GM12892 (cell line): ENCODE data around the gene EPHA4.

ENCODE experiments used
- DNase-seq: peaks from one replicate; pipeline ENCODE4 v3.0.0; 2011; ENCODE audit not compliant: insufficient read length
- FAIRE-seq: peaks from 2 replicates; lab custom pipeline; 2011; peaks lifted over from hg19 to GRCh38; lab: Jason Lieb, UNC
- POLR2A ChIP-seq: IDR thresholded peaks from 2 replicates; pipeline ENCODE4 v1.6.1; 2011; ENCODE audit warnings: low read depth, low read length, control low read depth
- POLR2AphosphoS5 ChIP-seq: IDR thresholded peaks from 2 replicates; pipeline ENCODE4 v1.6.1; 2011; ENCODE audit warnings: low read depth, low read length, control low read depth
- TAF1 ChIP-seq: IDR thresholded peaks from 2 replicates; pipeline ENCODE4 v1.6.1; 2011; ENCODE audit warnings: low read depth, mild to moderate bottlenecking, control low read depth, low read length, borderline replicate concordance

The EPHA4 gene

GRCh38 chr2:221600388-221600787, 28.3 kb upstream of the EPHA4 start:
- DNase-seq, result no peak
- FAIRE-seq, result no peak
- TF ChIP-seq TAF1, result no peak
- TF ChIP-seq POLR2A, result no peak
- no peak for TF ChIP-seq POLR2AphosphoS5

GRCh38 chr2:221596192-221596591, 24.1 kb upstream of the EPHA4 start:
- TF ChIP-seq POLR2AphosphoS5, result no peak
- no peak for TF ChIP-seq POLR2A
- TF ChIP-seq TAF1, result no peak
- DNase-seq, result no peak
- FAIRE-seq, result no peak

- FAIRE-seq, result no peak
These were observed 18.8 kb upstream of the EPHA4 start for GRCh38 chr2:221590861-221591365.

GRCh38 chr2:221589696-221590095, 17.6 kb upstream of the EPHA4 start:
- TF ChIP-seq POLR2A (no peak), POLR2AphosphoS5 (no peak), TAF1 (no peak)
- DNase-seq, result no peak
- FAIRE-seq, result no peak

More at GRCh38 chr2:221590861-221591365, 18.8 kb upstream of the EPHA4 start:
- TF ChIP-seq TAF1 (no peak), POLR2A (no peak), POLR2AphosphoS5 (no peak)
- no peak for DNase-seq

- TF ChIP-seq TAF1, result no peak
- TF ChIP-seq POLR2A, result no peak
- TF ChIP-seq POLR2AphosphoS5, result no peak
- no peak for DNase-seq
- no peak for FAIRE-seq
These were observed 16.3 kb upstream of the EPHA4 start for GRCh38 chr2:221588306-221588985.

- DNase-seq (no peak), FAIRE-seq (no peak)
- TF ChIP-seq TAF1 (no peak), POLR2AphosphoS5 (no peak), POLR2A (no peak)
These were observed 9.9 kb upstream of the EPHA4 start for GRCh38 chr2:221581986-221582385.

GRCh38 chr2:221574231-221574570, 2.1 kb upstream of the EPHA4 start:
- DNase-seq, result no peak
- no peak for FAIRE-seq
- no peak for TF ChIP-seq TAF1
- TF ChIP-seq POLR2AphosphoS5, result no peak
- TF ChIP-seq POLR2A, result no peak

- DNase-seq, result peak; percentile 69
- FAIRE-seq, result peak; percentile 73
- TF ChIP-seq POLR2AphosphoS5, result no peak
- TF ChIP-seq POLR2A, result no peak
- no peak for TF ChIP-seq TAF1
These were observed 1.5 kb upstream of the EPHA4 start for GRCh38 chr2:221573430-221574230.

- no peak for TF ChIP-seq POLR2AphosphoS5
- TF ChIP-seq TAF1, result no peak
- TF ChIP-seq POLR2A, result no peak
- DNase-seq (peak; percentile 31), FAIRE-seq (no peak)
These were observed 821 bp upstream of the EPHA4 start for GRCh38 chr2:221572821-221573429.

GRCh38 chr2:221571551-221572218, 419 bp downstream of the EPHA4 start:
- no peak for FAIRE-seq
- peak; percentile 25 for DNase-seq
- no peak for TF ChIP-seq POLR2AphosphoS5
- no peak for TF ChIP-seq POLR2A
- TF ChIP-seq TAF1, result no peak

GRCh38 chr2:221571025-221571550, 1.0 kb downstream of the EPHA4 start:
- TF ChIP-seq POLR2AphosphoS5, result no peak
- FAIRE-seq (peak; percentile 27), DNase-seq (no peak)
